Stimulated activated CD4-positive, alpha-beta T cell treated with anti-CD3 and anti-CD28 coated beads, Interleukin-1b, Interleukin-23, amount 100 ng/mL, for 1 hour (primary cell): Measurements from ENCODE around the gene ENKD1.

Source experiments
- DNase-seq, 2 donors: peaks; one replicate each; pipeline ENCODE4 v3.0.0-alpha.2; 2020; ENCODE audit warnings: low read depth in 2 of 2

Gene ENKD1

DNA sequence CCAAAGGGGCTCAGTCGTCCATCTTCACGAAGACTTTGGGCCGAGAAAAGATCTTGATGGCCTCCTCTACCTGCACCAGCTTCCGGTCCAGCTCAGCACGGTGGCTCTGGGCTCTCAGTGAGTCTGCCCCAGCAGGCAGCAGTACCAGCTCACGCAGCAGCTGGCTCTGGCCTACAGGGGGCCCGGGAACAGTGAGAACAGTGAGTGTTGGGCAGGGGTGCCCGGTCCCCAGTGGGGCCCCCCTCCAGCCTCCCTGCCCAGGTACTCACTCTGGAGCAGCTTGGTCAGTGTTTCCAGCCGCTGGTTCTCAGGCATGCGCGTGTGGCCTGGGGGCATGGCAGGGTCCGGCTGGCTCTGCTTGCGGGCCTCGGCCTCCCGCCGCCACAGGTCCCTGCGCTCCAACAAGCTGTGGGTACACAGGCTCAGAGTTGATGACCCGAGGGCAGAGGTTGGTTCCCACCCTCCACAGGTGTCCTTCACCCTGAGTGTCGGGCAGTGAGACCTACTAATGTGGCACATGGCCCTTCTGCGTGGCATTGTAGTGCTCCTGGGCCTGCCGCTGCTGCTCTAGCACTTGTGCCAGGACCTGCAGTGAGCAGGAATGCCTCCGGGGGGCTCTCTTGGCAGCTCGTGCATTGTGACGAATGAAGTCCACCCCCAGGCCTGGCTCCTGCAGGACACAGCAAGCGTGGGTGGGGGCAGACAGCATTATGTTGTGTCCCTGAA, 3.2 kb downstream of the ENKD1 start:
- DNase-seq = no peak

DNA sequence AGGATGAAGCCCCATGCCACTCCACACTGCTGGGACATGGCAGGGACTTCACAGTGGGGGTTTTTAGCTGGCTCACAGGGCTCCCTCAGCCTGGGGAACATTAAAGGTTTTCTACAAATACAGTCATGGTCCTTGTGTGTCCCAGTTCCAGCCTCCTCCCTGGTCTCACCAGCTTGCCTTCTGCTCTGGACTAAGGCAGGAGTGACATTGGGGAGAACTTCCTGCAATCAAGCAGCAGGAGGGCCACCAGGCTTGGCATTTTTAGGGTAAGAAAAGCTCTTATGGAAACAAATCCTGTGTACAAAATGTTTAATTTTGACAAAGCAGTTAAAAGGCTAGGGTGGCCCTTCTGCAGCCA, 3.9 kb downstream of the ENKD1 start:
- no peak for DNase-seq

DNA sequence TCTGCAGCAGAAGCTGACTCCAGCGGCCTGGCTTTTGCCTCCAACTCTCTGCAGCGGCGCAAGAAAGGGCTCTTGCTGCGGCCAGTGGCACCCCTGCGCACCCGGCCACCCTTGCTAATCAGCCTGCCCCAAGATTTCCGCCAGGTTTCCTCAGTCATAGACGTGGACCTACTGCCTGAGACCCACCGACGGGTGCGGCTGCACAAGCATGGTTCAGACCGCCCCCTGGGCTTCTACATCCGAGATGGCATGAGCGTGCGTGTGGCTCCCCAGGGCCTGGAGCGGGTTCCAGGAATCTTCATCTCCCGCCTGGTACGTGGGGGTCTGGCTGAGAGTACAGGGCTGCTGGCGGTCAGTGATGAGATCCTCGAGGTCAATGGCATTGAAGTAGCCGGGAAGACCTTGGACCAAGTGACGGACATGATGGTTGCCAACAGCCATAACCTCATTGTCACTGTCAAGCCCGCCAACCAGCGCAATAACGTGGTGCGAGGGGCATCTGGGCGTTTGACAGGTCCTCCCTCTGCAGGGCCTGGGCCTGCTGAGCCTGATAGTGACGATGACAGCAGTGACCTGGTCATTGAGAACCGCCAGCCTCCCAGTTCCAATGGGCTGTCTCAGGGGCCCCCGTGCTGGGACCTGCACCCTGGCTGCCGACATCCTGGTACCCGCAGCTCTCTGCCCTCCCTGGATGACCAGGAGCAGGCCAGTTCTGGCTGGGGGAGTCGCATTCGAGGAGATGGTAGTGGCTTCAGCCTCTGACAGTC, 4.5 kb downstream of the ENKD1 start:
- no peak for DNase-seq

DNA sequence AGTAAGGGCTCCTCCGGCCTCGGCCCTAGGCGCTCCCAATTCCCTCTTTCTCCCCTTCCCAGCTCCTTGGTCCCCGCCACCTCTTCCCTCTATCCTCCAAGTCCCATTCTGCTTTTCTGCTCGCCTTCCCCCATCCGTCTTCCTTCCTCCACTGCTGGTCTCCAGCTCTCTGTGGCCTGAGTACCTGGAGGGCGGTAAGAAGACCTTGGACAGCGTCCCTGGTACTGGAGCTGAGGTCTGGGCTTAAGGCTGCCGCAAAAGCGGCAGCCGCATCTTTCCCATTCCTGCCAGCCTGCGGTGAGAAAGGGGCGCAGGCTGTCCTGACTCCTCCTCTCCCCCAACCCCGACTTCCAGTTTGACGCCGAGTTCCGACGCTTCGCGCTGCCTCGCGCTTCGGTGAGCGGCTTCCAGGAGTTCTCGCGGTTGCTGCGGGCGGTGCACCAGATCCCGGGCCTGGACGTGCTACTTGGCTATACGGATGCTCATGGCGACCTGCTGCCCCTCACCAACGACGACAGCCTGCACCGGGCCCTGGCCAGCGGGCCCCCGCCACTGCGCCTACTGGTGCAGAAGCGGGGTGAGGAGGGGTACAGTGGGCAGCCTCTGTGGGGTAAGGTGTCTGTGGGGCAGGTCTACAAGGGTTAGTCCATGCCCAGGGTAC, 5.3 kb downstream of the ENKD1 start:
- DNase-seq = no peak

DNA sequence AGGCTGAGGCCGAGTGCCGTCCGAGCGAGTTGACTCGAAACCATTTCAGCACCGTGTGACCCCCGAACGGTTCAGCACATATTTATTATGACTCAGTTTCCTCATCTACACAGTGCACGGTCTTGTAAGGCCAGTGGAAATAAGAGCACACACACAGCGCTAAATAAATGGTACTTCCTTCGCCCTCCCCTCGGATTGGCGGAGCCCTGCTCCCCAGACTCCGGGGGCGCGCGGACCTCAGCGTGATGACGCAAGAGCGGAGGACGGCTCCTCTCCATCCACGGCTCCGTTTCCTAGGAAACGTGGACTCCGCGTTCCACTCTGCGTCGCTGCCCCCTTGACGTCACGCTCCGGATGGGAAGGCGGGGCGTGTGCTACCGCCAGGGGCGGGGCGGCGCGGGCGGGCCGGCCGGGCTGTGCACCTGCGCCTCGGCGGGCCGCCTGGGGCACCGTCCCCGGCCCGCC, 6.0 kb downstream of the ENKD1 start, which contains the start of gene PARD6A:
Gene PARD6A, plus strand, starts transcription at position 397 of the 465 bp plus-strand sequence. CDS start 79 bp downstream, outside the sequence.
- DNase-seq = peak; percentile 77 to 89

DNA sequence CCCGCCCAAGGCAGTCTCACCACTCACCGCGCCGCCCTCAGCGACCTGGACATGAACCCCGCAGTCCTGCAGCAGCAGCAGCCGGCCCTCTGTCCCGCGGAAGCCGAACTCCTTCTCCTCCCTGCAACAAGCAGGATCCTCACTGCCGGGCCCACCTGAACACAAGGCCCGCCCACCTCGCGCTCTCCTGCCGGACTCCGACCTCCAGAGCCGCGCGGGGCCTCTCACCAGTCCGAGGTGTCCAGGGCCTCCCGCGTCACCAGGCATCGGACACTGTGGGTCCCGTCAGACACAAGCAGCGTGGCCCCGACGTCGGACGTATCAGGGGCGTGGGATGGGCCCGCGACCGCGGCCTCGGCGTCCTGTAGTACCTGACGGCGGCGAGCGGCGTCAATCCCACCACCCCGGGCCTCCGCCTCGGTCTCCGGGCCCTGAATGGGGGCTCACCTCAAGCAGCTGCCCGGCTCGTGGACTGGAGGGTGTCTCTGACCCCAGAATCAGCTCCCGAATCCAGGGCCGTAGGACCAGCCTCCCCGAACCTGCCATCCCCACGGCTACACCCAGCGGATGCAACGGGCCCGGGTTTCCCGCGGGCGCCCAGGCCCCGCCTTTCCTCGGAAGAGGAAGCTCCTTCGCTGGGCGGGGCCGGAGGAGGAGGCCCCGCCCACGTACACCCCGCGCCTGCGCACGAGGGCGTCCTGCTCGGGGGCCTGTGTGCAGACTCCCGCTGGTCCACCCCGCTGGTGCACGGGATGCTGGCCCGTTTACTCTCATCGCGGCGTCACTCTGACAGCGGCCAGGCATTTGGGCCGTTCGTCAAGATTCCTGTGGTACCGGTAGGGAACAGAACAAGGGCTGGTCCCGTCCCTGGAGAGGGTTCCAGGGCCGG, 6.6 kb downstream of the ENKD1 start, which contains the start of gene ACD:
Gene ACD, minus strand, starts transcription at position 586 of the 889 bp plus-strand sequence. Its CDS starts 40 bp downstream, at position 546.
- peak; percentile 86 to 93 for DNase-seq

DNA sequence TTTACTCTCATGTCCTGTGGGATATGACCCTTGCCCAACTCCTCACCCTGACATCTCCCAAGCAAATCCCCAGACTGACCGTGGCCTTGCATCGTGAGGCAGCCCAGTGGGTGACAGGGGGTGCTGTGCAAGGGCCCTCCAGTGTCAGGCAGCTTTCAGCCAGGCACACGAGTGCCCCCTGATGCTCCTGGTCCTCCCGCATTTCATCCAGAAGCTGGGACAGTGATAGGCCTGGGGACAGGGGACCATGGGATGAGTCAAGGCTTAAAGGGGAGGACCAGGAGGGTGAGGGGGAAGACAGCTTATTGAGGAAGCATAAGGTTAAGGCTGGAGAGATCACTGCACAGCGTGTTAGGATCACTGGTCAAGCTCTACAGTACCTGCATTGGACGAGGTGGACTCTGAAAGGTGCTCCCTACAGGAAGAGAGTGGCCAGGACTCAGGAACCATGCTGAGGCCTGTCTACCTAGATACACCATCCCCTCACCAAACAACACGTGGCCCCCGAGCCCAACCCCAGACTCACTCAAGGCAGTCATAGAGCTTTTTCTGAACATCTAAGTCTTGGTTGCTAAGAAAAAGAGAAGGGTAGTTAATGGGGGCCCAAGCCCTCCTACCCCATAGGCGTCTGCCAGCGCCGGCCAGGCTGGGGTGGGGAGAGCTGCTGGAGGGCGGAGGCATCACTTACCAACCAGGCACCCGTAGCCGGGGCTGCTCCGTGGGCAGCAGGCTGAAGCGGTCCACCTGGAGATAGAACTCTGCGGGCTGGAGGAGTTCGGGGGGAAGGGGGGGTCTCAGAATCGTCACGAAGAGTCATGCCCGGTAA, 7.5 kb downstream of the ENKD1 start:
- no peak for DNase-seq

DNA sequence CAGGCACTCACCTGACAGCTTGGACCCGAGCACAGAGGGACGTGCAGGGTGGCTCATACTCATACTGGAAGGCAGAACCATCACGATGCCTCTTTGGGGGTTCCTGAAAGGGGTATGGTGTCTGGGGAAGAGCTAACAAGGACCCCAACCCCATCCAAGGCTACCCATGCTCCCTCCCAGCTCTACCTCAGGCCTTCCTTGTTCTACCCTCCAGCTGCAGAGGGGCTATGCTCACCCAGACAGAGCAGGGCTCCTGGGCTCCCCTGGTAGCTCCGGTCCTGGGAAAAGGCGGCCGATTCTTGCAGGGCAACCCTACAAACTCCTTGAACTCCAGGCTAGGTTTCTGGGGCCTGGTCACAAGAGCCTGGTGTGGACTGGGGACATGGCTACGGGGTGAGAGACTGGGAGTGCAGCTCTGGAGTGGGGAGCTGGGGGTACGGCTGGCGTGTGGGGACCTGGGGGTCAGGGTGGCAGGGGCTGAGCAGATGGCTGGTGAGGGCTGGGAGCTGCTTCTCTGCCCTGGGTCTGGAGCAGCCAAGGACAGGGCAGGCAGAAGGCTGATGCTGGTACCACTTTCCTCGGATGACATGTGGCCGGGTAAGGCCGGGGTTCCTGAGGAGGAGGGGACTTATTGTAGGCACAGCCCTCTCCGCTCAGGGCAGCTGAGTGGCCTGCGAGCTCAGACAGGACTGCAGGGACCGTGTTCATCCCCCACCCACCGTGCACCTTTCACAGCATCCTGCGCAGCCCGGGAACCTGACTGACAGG, 8.6 kb downstream of the ENKD1 start:
- DNase-seq = no peak

DNA sequence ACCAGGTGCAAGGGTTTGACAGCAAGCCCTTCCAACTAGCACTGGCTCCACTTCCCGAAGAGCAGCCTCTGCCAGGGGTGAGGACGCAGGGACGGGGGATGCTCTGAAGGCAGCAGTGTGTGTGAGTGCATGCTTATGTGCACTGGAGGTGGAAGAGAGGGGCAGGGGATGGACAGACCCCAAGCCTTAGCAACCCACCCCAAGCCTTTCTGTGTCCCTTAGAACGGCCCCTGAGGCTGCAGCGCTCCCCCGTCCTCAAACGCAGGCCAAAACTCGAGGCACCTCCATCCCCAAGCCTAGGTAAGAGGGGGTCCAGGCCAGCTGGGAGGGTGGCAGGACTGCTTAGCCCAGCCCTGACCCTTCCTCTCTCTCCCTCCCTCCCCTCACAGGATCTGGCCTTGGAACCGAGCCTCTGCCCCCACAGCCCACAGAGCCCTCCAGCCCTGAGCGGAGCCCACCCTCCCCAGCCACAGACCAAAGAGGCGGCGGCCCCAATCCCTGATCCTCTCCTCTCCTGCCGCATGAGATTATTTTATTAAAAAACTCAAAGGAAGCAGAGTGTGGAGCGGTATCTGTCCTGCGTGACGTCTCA, 9.4 kb downstream of the ENKD1 start:
- DNase-seq = no peak

DNA sequence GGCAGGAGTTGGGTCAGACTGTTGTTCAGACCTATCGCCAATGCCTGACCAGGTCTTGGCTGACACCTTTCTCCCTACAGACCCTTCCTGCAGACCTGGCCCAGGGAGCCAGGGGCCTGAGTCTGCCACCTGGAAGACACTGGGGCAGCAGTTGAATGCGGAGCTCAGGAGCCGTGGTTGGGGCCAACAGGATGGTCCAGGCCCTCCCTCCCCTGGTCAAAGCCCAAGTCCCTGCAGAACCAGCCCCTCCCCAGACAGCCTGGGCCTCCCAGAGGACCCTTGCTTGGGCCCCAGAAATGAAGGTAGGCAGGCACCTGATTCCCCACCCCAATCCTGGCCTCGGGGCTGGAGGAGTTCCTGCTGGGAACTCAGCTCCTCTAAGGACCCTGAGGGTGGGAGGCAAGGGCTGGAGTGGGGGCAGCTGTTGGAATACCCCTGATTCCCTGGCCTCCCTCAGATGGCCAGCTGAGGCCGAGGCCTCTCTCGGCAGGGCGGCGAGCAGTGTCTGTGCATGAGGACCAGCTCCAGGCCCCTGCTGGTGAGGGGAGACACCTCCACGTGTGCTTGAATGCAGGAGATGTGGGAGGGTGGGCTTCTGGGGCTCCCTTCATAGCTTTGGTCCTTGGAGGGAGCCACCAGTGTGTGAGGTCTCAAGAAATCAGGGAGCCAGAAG, 10.1 kb downstream of the ENKD1 start:
- DNase-seq = no peak

DNA sequence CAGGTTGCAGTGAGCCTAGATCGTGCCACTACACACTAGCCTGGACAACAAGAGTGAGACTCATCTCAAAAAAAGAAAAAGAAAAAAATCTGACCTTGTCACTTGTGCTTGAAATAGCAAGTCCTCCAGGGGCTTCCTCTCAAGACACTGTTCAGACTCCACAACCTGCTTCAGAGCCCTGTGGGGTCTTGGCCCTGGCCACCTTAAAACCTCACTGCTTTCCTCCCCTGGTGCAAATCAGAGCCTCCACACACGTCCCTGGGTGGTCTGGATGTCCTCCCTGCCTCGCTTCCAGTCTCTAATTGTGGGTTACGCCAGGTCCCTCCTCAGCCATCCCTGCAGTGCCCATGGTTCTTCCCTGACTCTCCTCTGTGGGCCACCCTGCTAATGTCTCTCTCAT, 11.2 kb downstream of the ENKD1 start:
- no peak for DNase-seq

DNA sequence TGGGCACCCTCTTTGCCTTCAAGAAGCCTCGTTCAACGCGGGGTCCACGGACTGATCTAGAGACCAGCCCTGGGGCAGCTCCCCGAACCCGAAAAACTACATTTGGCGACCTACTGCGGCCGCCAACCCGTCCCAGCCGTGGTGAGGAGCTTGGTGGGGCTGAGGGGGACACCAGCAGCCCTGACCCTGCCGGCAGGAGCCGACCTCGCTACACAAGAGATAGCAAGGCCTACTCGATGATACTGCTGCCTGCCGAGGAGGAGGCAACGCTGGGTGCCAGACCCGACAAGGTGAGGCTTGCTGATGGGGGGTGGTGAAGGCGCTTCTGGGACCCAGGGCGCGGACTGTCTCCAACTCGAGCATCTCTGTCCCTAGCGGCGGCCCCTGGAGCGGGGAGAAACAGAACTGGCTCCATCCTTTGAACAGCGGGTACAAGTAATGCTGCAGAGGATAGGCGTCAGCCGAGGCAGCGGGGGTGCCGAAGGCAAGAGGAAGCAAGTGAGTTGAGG, 12.1 kb downstream of the ENKD1 start:
- DNase-seq = no peak

DNA sequence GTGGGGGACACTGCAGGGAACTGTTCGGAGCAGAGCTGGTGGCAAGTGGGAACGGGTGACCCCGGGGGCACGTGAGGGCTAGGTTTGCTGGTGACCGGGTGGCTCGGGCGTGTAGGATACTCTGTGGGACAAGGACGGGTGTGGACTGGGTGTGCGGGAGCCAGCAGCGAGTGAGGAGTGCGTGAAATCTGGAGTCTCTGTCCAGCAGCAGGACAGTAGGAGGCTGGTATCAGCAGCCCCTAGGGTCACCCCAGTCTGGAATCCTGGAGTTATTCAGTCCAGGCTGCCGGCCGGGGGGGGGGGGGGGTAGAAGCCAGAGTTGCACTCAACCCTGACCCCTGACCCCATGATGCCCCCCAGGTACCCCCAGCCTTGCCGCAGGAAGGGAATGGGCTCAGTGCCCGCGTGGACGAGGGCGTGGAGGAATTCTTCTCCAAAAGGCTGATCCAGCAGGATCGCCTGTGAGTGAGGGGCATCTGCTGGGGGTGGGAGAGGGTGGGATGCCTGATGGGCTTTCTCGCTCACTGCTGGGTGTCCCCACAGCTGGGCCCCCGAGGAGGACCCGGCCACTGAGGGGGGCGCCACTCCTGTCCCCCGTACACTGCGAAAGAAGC, 12.7 kb downstream of the ENKD1 start:
- no peak for DNase-seq

DNA sequence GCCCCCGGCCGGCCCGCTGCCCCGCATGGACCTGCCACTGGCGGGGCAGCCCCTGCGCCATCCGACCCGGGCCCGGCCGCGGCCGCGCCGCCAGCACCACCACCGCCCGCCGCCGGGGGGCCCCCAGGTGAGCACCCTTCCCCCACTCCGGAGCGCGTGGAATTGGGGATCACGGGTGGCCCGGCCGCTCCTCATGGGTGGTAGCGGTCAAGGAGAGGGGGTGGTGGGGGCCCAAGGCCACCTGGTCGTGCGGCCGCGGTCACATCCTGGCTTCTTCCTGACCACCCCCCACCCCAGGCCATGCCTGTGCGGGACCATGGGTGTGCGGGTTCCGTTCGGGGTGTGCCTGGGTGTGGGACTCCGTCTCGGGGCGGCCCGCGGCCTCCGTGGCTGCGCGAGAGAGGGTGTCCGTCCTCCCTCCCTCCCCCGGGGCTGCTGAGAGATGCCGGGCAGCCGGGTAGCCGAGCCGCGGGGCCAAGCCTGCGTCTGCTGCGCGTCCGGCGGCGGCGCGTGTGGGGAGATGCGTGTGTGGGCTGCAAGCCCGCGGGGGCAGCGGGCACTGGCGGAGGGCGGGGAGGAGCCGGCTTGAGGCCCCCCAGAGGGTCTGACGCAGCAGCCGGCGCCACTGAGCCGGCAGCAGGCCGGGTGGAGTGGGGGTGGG, 13.3 kb downstream of the ENKD1 start:
- no peak for DNase-seq

DNA sequence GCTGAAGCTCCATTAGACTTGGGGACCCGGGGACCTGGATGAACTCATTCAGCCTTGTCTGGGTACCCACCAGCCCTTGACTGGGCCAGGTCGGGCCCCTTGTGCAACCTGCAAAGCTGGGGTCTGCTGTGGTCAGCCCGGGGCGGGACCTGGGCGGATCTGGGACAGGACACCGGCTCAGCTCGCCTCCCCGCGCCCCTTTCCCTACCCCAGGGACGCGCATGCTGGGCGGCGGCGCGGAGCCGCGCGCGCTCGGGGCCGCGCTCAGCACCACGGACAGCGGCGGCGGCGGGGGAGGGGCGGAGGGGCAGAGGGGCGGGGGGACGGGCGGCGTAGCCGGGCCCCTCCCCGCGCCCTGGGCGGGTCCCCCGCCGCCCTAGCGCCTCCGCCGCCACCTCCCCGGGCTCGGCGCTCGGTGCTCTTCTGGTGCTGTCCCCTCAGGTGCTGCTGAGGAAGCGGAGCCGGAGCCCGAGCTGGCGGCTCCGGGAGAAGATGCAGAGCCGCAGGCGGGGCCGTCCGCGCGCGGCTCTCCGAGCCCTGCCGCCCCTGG, 13.9 kb downstream of the ENKD1 start:
- no peak for DNase-seq

DNA sequence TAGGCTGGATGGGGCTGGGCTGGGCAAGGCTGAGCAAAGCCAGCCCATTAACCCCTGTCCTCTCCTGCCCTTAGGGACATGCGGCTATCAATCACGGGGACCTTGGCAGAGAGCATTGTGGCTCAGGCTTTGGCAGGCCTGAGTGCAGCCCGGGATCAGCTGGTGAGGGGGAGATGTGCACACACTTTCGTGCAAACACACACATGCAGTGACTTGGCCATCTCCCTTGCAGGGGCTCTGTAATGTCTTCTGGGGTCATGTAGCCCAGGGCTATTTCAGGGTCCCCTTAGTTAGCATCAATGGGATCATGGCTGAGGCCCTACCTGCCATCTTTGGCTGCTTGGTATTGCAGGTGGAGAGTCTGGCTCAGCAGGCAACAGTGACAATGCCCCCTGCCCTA, 14.7 kb downstream of the ENKD1 start:
- DNase-seq = no peak

DNA sequence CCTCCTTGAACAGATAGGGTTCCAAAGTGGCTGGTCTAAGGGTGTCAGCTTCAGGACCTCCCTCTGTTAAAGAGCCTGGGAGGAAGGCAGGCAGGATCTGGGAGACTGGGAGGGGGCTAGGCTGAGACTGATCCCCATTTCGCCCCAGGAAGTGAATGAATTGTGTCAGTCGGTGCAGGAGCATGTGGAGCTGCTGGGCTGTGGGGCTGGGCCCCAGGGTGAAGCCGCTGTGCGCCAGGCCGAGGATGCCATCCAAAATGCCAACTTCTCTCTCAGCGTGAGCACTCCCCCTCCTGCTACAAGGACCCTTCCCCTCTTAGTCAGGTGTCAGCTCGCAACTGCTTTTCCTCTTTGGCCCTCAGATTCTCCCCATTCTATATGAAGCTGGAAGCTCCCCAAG, 15.5 kb downstream of the ENKD1 start:
- no peak for DNase-seq
